Transverse colon (tissue), 4 donors: ENCODE measurements around the gene EXD3. TPM values are rescaled to one million over a fixed set of nuclear protein-coding genes. Genes with fewer than 3 reads are reported as not detected.

Experiments used
- DNase-seq: peaks from one replicate; pipeline ENCODE4 v3.0.0-alpha.2; 2019
- H3K27ac ChIP-seq, 4 donors: fragments of 200-600 bp; sonication (generic); 2 replicates each; pipeline ENCODE4 v1.5.1; 2016 to 2018; ENCODE audit warnings: inconsistent platforms in 4 of 4
- H3K27me3 ChIP-seq: fragments of 200-600 bp; sonication (generic); 2 replicates; pipeline ENCODE4 v1.5.1; 2017; ENCODE audit warnings: inconsistent platforms
- H3K36me3 ChIP-seq, 4 donors: fragments of 200-600 bp; sonication (generic); 2 replicates each; pipeline ENCODE4 v1.5.1; 2017 to 2019; ENCODE audit warnings: inconsistent platforms in 4 of 4
- H3K4me1 ChIP-seq, 4 donors: fragments of 200-600 bp; sonication (generic); 2 replicates each; pipeline ENCODE4 v1.5.1; 2017 to 2020; ENCODE audit warnings: inconsistent platforms in 4 of 4
- H3K4me3 ChIP-seq, 4 donors: fragments of 200-600 bp; sonication (generic); 1 replicate in 1 of 4; 2 replicates in 3 of 4; pipeline versions ENCODE4 v1.5.1 to v1.6.1; 2017 to 2019; ENCODE audit warnings: inconsistent platforms in 4 of 4
- H3K9me3 ChIP-seq, 2 donors: fragments of 200-600 bp; sonication (generic); 2 replicates each; pipeline ENCODE4 v1.5.1; 2017 to 2019; ENCODE audit warnings: inconsistent platforms in 2 of 2
- EP300 ChIP-seq: sonication (generic); formaldehyde crosslinking; IDR thresholded peaks from one replicate; pipeline ENCODE4 v1.6.1; 2017; ENCODE audit warnings: antibody characterized with exemption, low read depth
- POLR2A ChIP-seq: fragments of 450-650 bp; IDR thresholded peaks from one replicate; pipeline ENCODE4 v1.6.1; 2016; ENCODE audit warnings: antibody characterized with exemption, mild to moderate bottlenecking, moderate library complexity
- POLR2AphosphoS5 ChIP-seq, 3 donors: sonication (generic); formaldehyde crosslinking; IDR thresholded peaks; one replicate each; pipeline ENCODE4 v1.6.1; 2016; ENCODE audit warnings: antibody characterized with exemption in 3 of 3
- WGBS, 2 donors: methylation state at CpG; one replicate each; pipeline ENCODE4 v1.1.5; 2018; ENCODE audit warnings: low coverage in 1 of 2; 5-methylcytosine and 5-hydroxymethylcytosine counted together
- in situ Hi-C, 4 donors: fragments of 200-750 bp; cut with MboI; loops; one replicate each; pipeline versions ENCODE4 v1.15.0 to v1.15.1; 2017; ENCODE audit warnings: low sequenced_read_pairs in 3 of 4, low pct_ligation_motif_present in 1 of 4, low pct_unique_long_range_greater_than_20kb in 1 of 4
- intact Hi-C: fragments of 100-400 bp; cut with DNase I; formaldehyde crosslinking; loops from one replicate; pipeline ENCODE4 v1.15.1; 2023; ENCODE audit warnings: low total_unique reads
- total RNA-seq, 4 donors: library from RNA; depleted of rRNA; stranded (reverse); fragments of >200 nt; gene quantifications; one replicate each; pipeline ENCODE4 v1.1.0, GENCODE V29; 2016
- TF ChIP-seq, protein P1 (sequence below), 5 experiments: fragments of 200-600 bp in 3 of 5; fragments of 450-650 bp in 2 of 5; sonication (generic) in 3 of 5; IDR thresholded peaks; 1 replicate in 2 of 5; 2 replicates in 3 of 5; pipeline ENCODE4 v1.5.1; 2016 to 2017; ENCODE audit warnings: antibody characterized with exemption in 5 of 5, inconsistent platforms in 3 of 5, mild to moderate bottlenecking in 2 of 5, moderate library complexity in 1 of 5

Gene EXD3
- total RNA-seq, 4 donors from 2014 or later, result 47.6 to 228 (median 74.2) TPM

DNA sequence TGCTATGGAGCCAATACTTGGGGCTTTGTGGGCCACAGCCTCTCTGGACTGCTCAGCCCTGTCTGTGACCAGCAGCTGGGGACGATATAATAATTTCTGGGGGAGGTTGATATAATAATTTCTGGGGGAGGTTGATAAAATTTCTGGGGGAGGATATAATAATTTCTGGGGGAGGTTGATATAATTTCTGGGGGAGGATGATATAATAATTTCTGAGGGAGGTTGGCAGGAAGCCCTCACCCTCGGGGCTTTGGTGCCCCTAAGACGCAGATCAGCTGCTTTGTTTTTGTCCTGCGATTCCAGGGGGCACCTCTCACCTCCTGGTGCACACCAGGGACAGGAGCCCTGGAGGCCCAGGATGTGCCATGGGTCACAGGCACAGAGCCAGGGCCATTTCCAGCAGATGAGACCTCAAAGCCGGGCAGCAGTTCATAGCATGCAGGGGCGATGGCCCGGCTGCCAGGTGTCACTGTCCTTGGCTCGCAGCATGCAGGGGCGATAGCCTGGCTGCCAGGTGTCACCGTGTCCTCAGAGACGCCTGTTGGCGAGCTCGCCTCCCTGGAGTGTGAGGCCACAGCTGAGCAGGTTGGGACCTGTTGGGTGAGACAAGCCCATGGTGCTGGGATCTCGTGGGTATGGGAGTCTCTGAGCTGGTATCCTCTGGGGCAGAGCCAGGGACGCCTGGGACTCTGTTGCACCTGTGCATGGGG, 149.2 kb downstream of the EXD3 start:
- 45 to 47% methylated on average over 2 to 11 of the region's 15 CpGs for WGBS, 2 donors
- intact Hi-C loops, result no loop called here
- Histone ChIP-seq H3K27ac (peak overlapping the region; percentile 60 to 79 (median 76)), H3K4me1 (peaks cover 22 to 47% (median 30%) of the 10 kb centered on the region in 4 donors), H3K4me3 (no peak overlapping the region), H3K9me3 (no peaks in the 10 kb centered on the region), H3K36me3 (peaks cover 0 to 15% (median 5%) of the 10 kb centered on the region in 4 donors), H3K27me3 (no peaks in the 10 kb centered on the region)
- DNase-seq, result no peak
- peak in 2 of 3 donors; percentile 31 to 37 for TF ChIP-seq POLR2AphosphoS5 (IDR thresholded peaks at IDR 0.05)
- TF ChIP-seq, protein P1, sequence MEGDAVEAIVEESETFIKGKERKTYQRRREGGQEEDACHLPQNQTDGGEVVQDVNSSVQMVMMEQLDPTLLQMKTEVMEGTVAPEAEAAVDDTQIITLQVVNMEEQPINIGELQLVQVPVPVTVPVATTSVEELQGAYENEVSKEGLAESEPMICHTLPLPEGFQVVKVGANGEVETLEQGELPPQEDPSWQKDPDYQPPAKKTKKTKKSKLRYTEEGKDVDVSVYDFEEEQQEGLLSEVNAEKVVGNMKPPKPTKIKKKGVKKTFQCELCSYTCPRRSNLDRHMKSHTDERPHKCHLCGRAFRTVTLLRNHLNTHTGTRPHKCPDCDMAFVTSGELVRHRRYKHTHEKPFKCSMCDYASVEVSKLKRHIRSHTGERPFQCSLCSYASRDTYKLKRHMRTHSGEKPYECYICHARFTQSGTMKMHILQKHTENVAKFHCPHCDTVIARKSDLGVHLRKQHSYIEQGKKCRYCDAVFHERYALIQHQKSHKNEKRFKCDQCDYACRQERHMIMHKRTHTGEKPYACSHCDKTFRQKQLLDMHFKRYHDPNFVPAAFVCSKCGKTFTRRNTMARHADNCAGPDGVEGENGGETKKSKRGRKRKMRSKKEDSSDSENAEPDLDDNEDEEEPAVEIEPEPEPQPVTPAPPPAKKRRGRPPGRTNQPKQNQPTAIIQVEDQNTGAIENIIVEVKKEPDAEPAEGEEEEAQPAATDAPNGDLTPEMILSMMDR (IDR thresholded peaks at IDR 0.05), result no peak
- in situ Hi-C loops, result no loop called here

DNA sequence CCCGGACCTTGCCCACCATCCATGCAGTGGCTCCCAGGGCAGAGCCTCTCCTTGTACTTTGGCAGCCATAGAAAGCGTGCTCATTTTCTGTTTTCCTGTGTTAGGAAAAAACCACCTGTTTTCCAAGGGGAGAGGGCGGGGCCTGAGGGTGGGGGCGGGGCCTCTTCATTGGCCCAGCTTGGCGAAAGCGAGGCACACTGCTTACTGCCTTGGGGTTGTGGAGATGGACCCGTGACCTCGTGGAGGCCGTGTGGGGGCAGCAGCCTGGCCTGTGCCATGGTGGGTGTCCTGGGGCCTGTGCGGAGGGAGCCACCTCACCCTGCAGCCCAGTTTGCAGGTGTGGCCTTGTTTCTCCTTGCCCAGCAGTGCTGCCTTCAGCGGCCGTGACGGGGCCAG, 149.9 kb downstream of the EXD3 start:
- in situ Hi-C loops (no loop called here), intact Hi-C loops (no loop called here)
- WGBS, 2 donors, result 70% methylated on average over 12 of the region's 13 CpGs; no CpG with 5 or more reads in 1 of the 2 donors
- H3K4me1 ChIP-seq, result peaks cover 25 to 52% (median 36%) of the 10 kb centered on the region in 4 donors
- no peaks in the 10 kb centered on the region for H3K9me3 ChIP-seq
- H3K36me3 ChIP-seq, result peaks cover 0 to 15% (median 5%) of the 10 kb centered on the region in 4 donors
- TF ChIP-seq POLR2AphosphoS5 (IDR thresholded peaks at IDR 0.05) (no peak), POLR2A (no peak), EP300 (no peak)
- TF ChIP-seq, protein P1 (IDR thresholded peaks at IDR 0.05), result no peak
- no peak overlapping the region for H3K4me3 ChIP-seq
- H3K27me3 ChIP-seq, result no peaks in the 10 kb centered on the region
- DNase-seq, result no peak
- H3K27ac ChIP-seq, result no peak overlapping the region

DNA sequence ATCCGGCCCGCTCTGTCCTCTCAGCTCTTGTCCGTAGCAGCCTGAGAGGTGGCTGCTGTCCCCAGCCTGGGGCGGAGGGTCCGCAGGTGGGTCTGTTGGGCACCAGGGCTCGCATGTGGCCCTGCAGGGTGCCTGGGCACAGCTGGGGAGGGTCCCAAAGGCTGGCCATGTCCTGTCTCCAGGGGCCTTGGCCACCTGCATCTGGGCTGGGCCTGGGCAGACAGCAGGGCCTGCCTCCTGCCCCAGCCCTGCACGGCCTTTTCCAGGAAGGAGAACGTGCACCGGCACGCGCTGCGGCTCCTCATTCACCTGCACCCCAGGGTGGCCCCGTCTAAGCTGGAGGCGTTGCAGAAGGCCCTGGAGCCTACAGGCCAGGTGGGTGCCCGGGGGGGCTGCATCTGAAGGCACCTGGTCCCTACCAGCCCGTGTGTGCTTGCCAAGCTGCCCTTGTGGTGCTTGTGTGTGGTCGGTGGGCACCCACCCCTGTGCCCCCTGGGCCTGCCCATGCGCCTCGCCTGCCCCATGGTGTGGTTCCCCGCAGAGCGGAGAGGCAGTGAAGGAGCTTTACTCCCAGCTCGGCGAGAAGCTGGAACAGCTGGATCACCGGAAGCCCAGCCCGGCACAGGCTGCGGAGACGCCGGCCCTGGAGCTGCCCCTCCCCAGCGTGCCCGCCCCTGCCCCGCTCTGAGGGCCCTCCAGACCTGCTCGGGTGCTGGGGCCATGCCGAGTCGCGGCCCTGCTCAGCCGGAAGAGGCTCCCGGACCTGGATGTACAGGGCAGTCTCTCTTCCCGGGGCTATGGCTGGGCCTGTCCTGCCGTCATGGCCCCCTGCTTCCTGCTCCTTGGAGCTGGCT, 150.5 kb downstream of the EXD3 start:
- in situ Hi-C loops, result no loop called here
- 88% methylated on average over 22 of the region's 39 CpGs; no CpG with 5 or more reads in 1 of the 2 donors for WGBS, 2 donors
- no peak for TF ChIP-seq POLR2AphosphoS5 (IDR thresholded peaks at IDR 0.05)
- no peak for TF ChIP-seq POLR2A
- TF ChIP-seq, protein P1 (IDR thresholded peaks at IDR 0.05), result no peak
- no peak for TF ChIP-seq EP300

DNA sequence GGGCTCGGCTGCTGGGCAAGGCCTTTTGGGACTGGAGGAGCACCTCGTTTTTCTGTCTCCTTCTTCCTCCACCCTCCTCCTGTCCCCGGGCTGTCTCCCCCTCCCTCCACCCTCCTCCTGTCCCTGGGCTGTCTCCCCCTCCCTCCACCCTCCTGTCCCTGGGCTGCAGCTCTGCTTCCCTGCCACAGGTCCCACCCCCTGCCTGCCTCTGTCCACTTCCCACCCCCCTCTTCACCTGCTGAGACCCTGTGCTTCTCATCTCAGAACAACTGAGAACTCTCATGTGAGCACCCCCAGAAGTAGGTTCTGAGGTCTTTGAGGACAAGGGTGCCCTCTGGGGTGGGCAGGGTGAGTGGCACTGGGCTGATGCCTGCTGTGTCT, 151.3 kb downstream of the EXD3 start:
- H3K9me3 ChIP-seq, result no peaks in the 10 kb centered on the region
- no peak overlapping the region for H3K27ac ChIP-seq
- TF ChIP-seq, protein P1 (IDR thresholded peaks at IDR 0.05), result no peak
- TF ChIP-seq POLR2AphosphoS5 (IDR thresholded peaks at IDR 0.05) (no peak), POLR2A (no peak), EP300 (no peak)
- H3K4me1 ChIP-seq, result peaks cover 21 to 50% (median 33%) of the 10 kb centered on the region in 4 donors
- H3K36me3 ChIP-seq, result peaks cover 0 to 20% (median 9%) of the 10 kb centered on the region in 4 donors
- H3K4me3 ChIP-seq, result no peak overlapping the region
- 50 to 68% methylated on average over 2 to 3 of the region's 3 CpGs for WGBS, 2 donors
- in situ Hi-C loops (no loop called here), intact Hi-C loops (no loop called here)
- H3K27me3 ChIP-seq, result no peaks in the 10 kb centered on the region
- no peak for DNase-seq

More for the DNA sequence above, 150.5 kb downstream of the EXD3 start:
- no peak overlapping the region for H3K27ac ChIP-seq
- no peaks in the 10 kb centered on the region for H3K9me3 ChIP-seq
- H3K36me3 ChIP-seq, result peaks cover 0 to 15% (median 8%) of the 10 kb centered on the region in 4 donors
- no peak for DNase-seq
- no peak overlapping the region for H3K4me3 ChIP-seq
- peaks cover 25 to 57% (median 40%) of the 10 kb centered on the region in 4 donors for H3K4me1 ChIP-seq
- intact Hi-C loops, result no loop called here
- H3K27me3 ChIP-seq, result no peaks in the 10 kb centered on the region
